ENCODE measurements around the gene BICRAL. TPM values are rescaled to one million over a fixed set of nuclear protein-coding genes. Genes with fewer than 3 reads are reported as not detected.
"Not testable (repeated sequence)": the region's sequence is repeated elsewhere in the genome, so short reads cannot be mapped to it uniquely, and the experiment has no call there.

Gene BICRAL
- total RNA-seq, 1 experiment from 2014 or later = 1.9 TPM

- in situ Hi-C loops (cut with HindIII; ENCODE audit: low pct_unique_long_range_greater_than_20kb, low sequenced_read_pairs) = no loop called here
- no peak for DNase-seq (ENCODE audit: low read depth)
Observed at GRCh38 chr6:42871711-42872110, 89.9 kb downstream of the BICRAL start.

- in situ Hi-C loops (cut with HindIII; ENCODE audit: low pct_unique_long_range_greater_than_20kb, low sequenced_read_pairs) = no loop called here
- DNase-seq (ENCODE audit: low read depth) = no peak
Observed at GRCh38 chr6:42873313-42873712, 91.5 kb downstream of the BICRAL start.

GRCh38 chr6:42877695-42878094 lies 95.8 kb downstream of the BICRAL start:
- no peak for DNase-seq (ENCODE audit: low read depth)
- in situ Hi-C loops (cut with HindIII; ENCODE audit: low pct_unique_long_range_greater_than_20kb, low sequenced_read_pairs) = no loop called here

GRCh38 chr6:42879372-42880239 lies 97.8 kb downstream of the BICRAL start, which contains the start of gene RPL7L1:
TSS of gene RPL7L1 (plus strand) at chr6:42879616. CDS start at chr6:42879911, 295 bp downstream.
- peak; percentile 93 for DNase-seq (ENCODE audit: low read depth)
- in situ Hi-C loops (cut with HindIII; ENCODE audit: low pct_unique_long_range_greater_than_20kb, low sequenced_read_pairs) = no loop called here

GRCh38 chr6:42880240-42880817 lies 98.5 kb downstream of the BICRAL start:
- DNase-seq (ENCODE audit: low read depth); in situ Hi-C loops (cut with HindIII; ENCODE audit: low pct_unique_long_range_greater_than_20kb, low sequenced_read_pairs): not testable (repeated sequence)

GRCh38 chr6:42880871-42881270 lies 99.0 kb downstream of the BICRAL start:
- in situ Hi-C loops (cut with HindIII; ENCODE audit: low pct_unique_long_range_greater_than_20kb, low sequenced_read_pairs); DNase-seq (ENCODE audit: low read depth): not testable (repeated sequence)

GRCh38 chr6:42885702-42886101 lies 103.8 kb downstream of the BICRAL start:
- in situ Hi-C loops (cut with HindIII; ENCODE audit: low pct_unique_long_range_greater_than_20kb, low sequenced_read_pairs) = no loop called here
- no peak for DNase-seq (ENCODE audit: low read depth)

GRCh38 chr6:42888201-42888600 lies 106.3 kb downstream of the BICRAL start:
- in situ Hi-C loops (cut with HindIII; ENCODE audit: low pct_unique_long_range_greater_than_20kb, low sequenced_read_pairs); DNase-seq (ENCODE audit: low read depth): not testable (repeated sequence)

GRCh38 chr6:42889815-42890214 lies 108.0 kb downstream of the BICRAL start:
- no peak for DNase-seq (ENCODE audit: low read depth)
- in situ Hi-C loops (cut with HindIII; ENCODE audit: low pct_unique_long_range_greater_than_20kb, low sequenced_read_pairs) = no loop called here

GRCh38 chr6:42890311-42891198 lies 108.7 kb downstream of the BICRAL start:
- in situ Hi-C loops (cut with HindIII; ENCODE audit: low pct_unique_long_range_greater_than_20kb, low sequenced_read_pairs) = no loop called here
- DNase-seq (ENCODE audit: low read depth) = peak; percentile 96

- in situ Hi-C loops (cut with HindIII; ENCODE audit: low pct_unique_long_range_greater_than_20kb, low sequenced_read_pairs) = no loop called here
- DNase-seq (ENCODE audit: low read depth) = no peak
Observed at GRCh38 chr6:42891199-42891722, 109.4 kb downstream of the BICRAL start.

GRCh38 chr6:42894041-42894828 lies 112.4 kb downstream of the BICRAL start:
- DNase-seq (ENCODE audit: low read depth); in situ Hi-C loops (cut with HindIII; ENCODE audit: low pct_unique_long_range_greater_than_20kb, low sequenced_read_pairs): not testable (repeated sequence)

GRCh38 chr6:42896178-42896719 lies 114.4 kb downstream of the BICRAL start:
- in situ Hi-C loops (cut with HindIII; ENCODE audit: low pct_unique_long_range_greater_than_20kb, low sequenced_read_pairs) = no loop called here
- DNase-seq (ENCODE audit: low read depth) = no peak

GRCh38 chr6:42898891-42899361 lies 117.1 kb downstream of the BICRAL start:
- peak; percentile 52 for DNase-seq (ENCODE audit: low read depth)
- in situ Hi-C loops (cut with HindIII; ENCODE audit: low pct_unique_long_range_greater_than_20kb, low sequenced_read_pairs) = no loop called here

- in situ Hi-C loops (cut with HindIII; ENCODE audit: low pct_unique_long_range_greater_than_20kb, low sequenced_read_pairs) = no loop called here
- DNase-seq (ENCODE audit: low read depth) = no peak
Observed at GRCh38 chr6:42899871-42900270, 118.0 kb downstream of the BICRAL start.

GRCh38 chr6:42901538-42901957 lies 119.7 kb downstream of the BICRAL start:
- in situ Hi-C loops (cut with HindIII; ENCODE audit: low pct_unique_long_range_greater_than_20kb, low sequenced_read_pairs) = no loop called here
- peak; percentile 67 for DNase-seq (ENCODE audit: low read depth)
